H9 (cell line): Measurements from ENCODE around the gene B9D1. TPM values are rescaled to one million over a fixed set of nuclear protein-coding genes. Genes with fewer than 3 reads are reported as not detected.

ENCODE experiments used
- DNase-seq: peaks from one replicate; pipeline ENCODE4 v3.0.0-alpha.2; 2017
- H2AFZ ChIP-seq: one replicate; pipeline ENCODE4 v1.6.1; 2013; ENCODE audit warnings: mild to moderate bottlenecking, low read length, control low read depth, moderate library complexity
- H2AK5ac ChIP-seq: 2 replicates; pipeline ENCODE4 v1.6.1; 2013; ENCODE audit warnings: low read length, control low read depth, mixed read lengths; ENCODE audit not compliant: insufficient read length
- H2BK120ac ChIP-seq: one replicate; pipeline ENCODE4 v1.6.1; 2013; ENCODE audit warnings: low read depth, mild to moderate bottlenecking, low read length, control low read depth, inconsistent platforms; ENCODE audit not compliant: poor library complexity, severe bottlenecking
- H2BK12ac ChIP-seq: 2 replicates; pipeline ENCODE4 v1.6.1; 2013; ENCODE audit warnings: low read length, control low read depth, mixed read lengths, low read depth; ENCODE audit not compliant: insufficient read length
- H2BK15ac ChIP-seq: 2 replicates; pipeline ENCODE4 v1.6.1; 2013; ENCODE audit warnings: low read depth, low read length, control low read depth
- H2BK20ac ChIP-seq: one replicate; pipeline ENCODE4 v1.6.1; 2013; ENCODE audit warnings: low read depth, mild to moderate bottlenecking, low read length, control low read depth, inconsistent platforms; ENCODE audit not compliant: poor library complexity, severe bottlenecking
- H2BK5ac ChIP-seq: 2 replicates; pipeline ENCODE4 v1.6.1; 2013; ENCODE audit warnings: low read length, control low read depth, mixed read lengths; ENCODE audit not compliant: insufficient read length
- H3K14ac ChIP-seq: 2 replicates; pipeline ENCODE4 v1.6.1; 2013; ENCODE audit warnings: low read length, control low read depth; ENCODE audit not compliant: insufficient read depth
- H3K18ac ChIP-seq: 2 replicates; pipeline ENCODE4 v1.6.1; 2013; ENCODE audit warnings: low read depth, mild to moderate bottlenecking, mixed read lengths, low read length, control low read depth; ENCODE audit not compliant: insufficient read length
- H3K23ac ChIP-seq: 2 replicates; pipeline ENCODE4 v1.6.1; 2013; ENCODE audit warnings: low read length, control low read depth, mixed read lengths, low read depth; ENCODE audit not compliant: insufficient read length
- H3K23me2 ChIP-seq: 2 replicates; pipeline ENCODE4 v1.6.1; 2013; ENCODE audit warnings: low read depth, mild to moderate bottlenecking, mixed read lengths, low read length, control low read depth; ENCODE audit not compliant: insufficient read length, poor library complexity, severe bottlenecking
- H3K27ac ChIP-seq: 2 replicates; pipeline ENCODE4 v1.5.1; 2013; ENCODE audit warnings: low read length, control low read depth, mixed read lengths, low read depth; ENCODE audit not compliant: insufficient read length
- H3K27me3 ChIP-seq: 2 replicates; pipeline ENCODE4 v1.6.1; 2013; ENCODE audit warnings: low read length, control low read depth, inconsistent platforms; ENCODE audit not compliant: insufficient read depth
- H3K4ac ChIP-seq: 2 replicates; pipeline ENCODE4 v1.6.1; 2013; ENCODE audit warnings: low read depth, mild to moderate bottlenecking, control low read depth, inconsistent platforms, low read length, moderate library complexity
- H3K4me1 ChIP-seq: 2 replicates; pipeline ENCODE4 v1.6.1; 2013; ENCODE audit warnings: low read length, control low read depth, inconsistent platforms; ENCODE audit not compliant: insufficient read depth
- H3K4me2 ChIP-seq: 2 replicates; pipeline ENCODE4 v1.6.1; 2013; ENCODE audit warnings: low read length, control low read depth, mixed read lengths; ENCODE audit not compliant: insufficient read length, insufficient read depth
- H3K56ac ChIP-seq: 2 replicates; pipeline ENCODE4 v1.6.1; 2013; ENCODE audit warnings: low read depth, mild to moderate bottlenecking, mixed read lengths, low read length, control low read depth; ENCODE audit not compliant: insufficient read length
- H3K79me1 ChIP-seq: 2 replicates; pipeline ENCODE4 v1.6.1; 2013; ENCODE audit warnings: low read depth, mild to moderate bottlenecking, moderate library complexity, low read length, control low read depth, inconsistent platforms; ENCODE audit not compliant: insufficient read depth, poor library complexity, severe bottlenecking
- H3K79me2 ChIP-seq: 2 replicates; pipeline ENCODE4 v1.6.1; 2013; ENCODE audit warnings: low read length, control low read depth, inconsistent platforms; ENCODE audit not compliant: insufficient read depth
- H3K9ac ChIP-seq: 2 replicates; pipeline ENCODE4 v1.6.1; 2013; ENCODE audit warnings: low read length, control low read depth, mixed read lengths; ENCODE audit not compliant: insufficient read length; ENCODE audit errors: extremely low read depth
- H3K9me3 ChIP-seq: one replicate; pipeline ENCODE4 v1.6.1; 2013; ENCODE audit warnings: low read depth, low read length, inconsistent platforms; ENCODE audit not compliant: control insufficient read depth
- H3T11ph ChIP-seq: one replicate; pipeline ENCODE4 v1.6.1; 2013; ENCODE audit warnings: mild to moderate bottlenecking, low read length, control low read depth, inconsistent platforms
- H4K20me1 ChIP-seq: one replicate; pipeline ENCODE4 v1.6.1; 2013; ENCODE audit not compliant: control insufficient read depth, insufficient read length, insufficient read depth
- H4K5ac ChIP-seq: 2 replicates; pipeline ENCODE4 v1.6.1; 2013; ENCODE audit warnings: low read depth, mild to moderate bottlenecking, mixed read lengths, low read length, control low read depth; ENCODE audit not compliant: insufficient read length
- H4K8ac ChIP-seq: replicated peaks from 2 replicates; pipeline ENCODE4 v1.6.1; 2013; ENCODE audit warnings: low read length, control low read depth, mixed read lengths, low read depth; ENCODE audit not compliant: insufficient read length
- H4K91ac ChIP-seq: 2 replicates; pipeline ENCODE4 v1.6.1; 2013; ENCODE audit warnings: low read depth, mild to moderate bottlenecking, moderate library complexity, mixed read lengths, low read length, control low read depth; ENCODE audit not compliant: insufficient read length
- H3K27ac Mint-ChIP-seq, 3 experiments: 2 replicates in 2 of 3; 3 replicates in 1 of 3; pipeline ENCODE4 v1.8.0; 2020 to 2021; ENCODE audit warnings: mixed read lengths in 3 of 3, mild to moderate bottlenecking in 1 of 3, moderate library complexity in 1 of 3
- H3K27me3 Mint-ChIP-seq: 2 replicates; pipeline ENCODE4 v1.8.0; 2021; ENCODE audit warnings: low read depth, mild to moderate bottlenecking, moderate library complexity, mixed read lengths
- H3K36me3 Mint-ChIP-seq, 3 experiments: 2 replicates in 2 of 3; 3 replicates in 1 of 3; pipeline ENCODE4 v1.8.0; 2020 to 2021; ENCODE audit warnings: low read depth in 3 of 3, mixed read lengths in 3 of 3; ENCODE audit not compliant: insufficient read depth in 1 of 3
- H3K4me1 Mint-ChIP-seq, 2 experiments: 2 replicates each; pipeline ENCODE4 v1.8.0; 2020; ENCODE audit warnings: mixed read lengths in 2 of 2
- H3K4me3 Mint-ChIP-seq, 2 experiments: 2 replicates in 1 of 2; 3 replicates in 1 of 2; pipeline ENCODE4 v1.8.0; 2020 to 2021; ENCODE audit warnings: mild to moderate bottlenecking in 2 of 2, mixed read lengths in 2 of 2, moderate library complexity in 1 of 2
- H3K9me3 Mint-ChIP-seq, 2 experiments: 2 replicates in 1 of 2; 3 replicates in 1 of 2; pipeline ENCODE4 v1.8.0; 2020; ENCODE audit warnings: mild to moderate bottlenecking in 2 of 2, mixed read lengths in 2 of 2, moderate library complexity in 1 of 2
- WGBS: extraction: QIAGEN DNeasy Blood & Tissue Kit; methylation state at CpG from one replicate; pipeline ENCODE4 v1.1.7; 2013; ENCODE audit warnings: missing lambda C conversion rate, low lambda C conversion rate, mixed read lengths; ENCODE audit not compliant: insufficient read length; ENCODE audit errors: extremely low coverage; 5-methylcytosine and 5-hydroxymethylcytosine counted together
- total RNA-seq: library from RNA; stranded (reverse); gene quantifications from 2 replicates; pipeline ENCODE4 v1.2.1, GENCODE V29; 2021
- TF ChIP-seq, protein P1 (sequence below): fragments of 200-600 bp; sonication (generic); conservative IDR thresholded peaks from 3 replicates; pipeline ENCODE4 v1.8.0; 2021; ENCODE audit warnings: antibody characterized with exemption, mild to moderate bottlenecking

Gene B9D1
- total RNA-seq, 1 experiment from 2014 or later, result 30.4 TPM

DNA sequence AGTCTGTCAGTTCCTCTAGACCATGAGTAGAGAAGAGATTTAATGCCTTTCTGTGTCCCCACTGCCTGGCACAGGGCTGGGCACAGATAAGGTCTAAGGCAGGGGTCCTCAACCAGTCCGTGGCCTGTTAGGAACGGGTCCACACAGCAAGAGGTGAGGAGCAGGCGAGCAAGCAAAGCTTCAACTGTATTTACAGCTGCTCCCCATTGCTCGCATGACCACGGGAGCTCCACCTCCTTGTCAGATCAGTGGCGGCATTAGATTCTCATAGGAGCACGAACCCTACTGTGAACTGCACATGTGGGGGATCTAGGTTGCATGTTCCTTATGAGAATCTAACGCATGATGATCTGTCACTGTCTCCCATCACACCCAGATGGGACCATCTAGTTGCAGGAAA, 1.8 kb downstream of the B9D1 start:
- peaks cover 9 to 35% (median 29%) of the 10 kb centered on the region in 3 experiments for H3K36me3 Mint-ChIP-seq
- H3K27me3 ChIP-seq, result no peaks in the 10 kb centered on the region
- no peak overlapping the region for H2BK20ac ChIP-seq
- H2AK5ac ChIP-seq, result no peak overlapping the region
- H3K56ac ChIP-seq, result no peak overlapping the region
- no peak overlapping the region for H3T11ph ChIP-seq
- TF ChIP-seq, protein P1, sequence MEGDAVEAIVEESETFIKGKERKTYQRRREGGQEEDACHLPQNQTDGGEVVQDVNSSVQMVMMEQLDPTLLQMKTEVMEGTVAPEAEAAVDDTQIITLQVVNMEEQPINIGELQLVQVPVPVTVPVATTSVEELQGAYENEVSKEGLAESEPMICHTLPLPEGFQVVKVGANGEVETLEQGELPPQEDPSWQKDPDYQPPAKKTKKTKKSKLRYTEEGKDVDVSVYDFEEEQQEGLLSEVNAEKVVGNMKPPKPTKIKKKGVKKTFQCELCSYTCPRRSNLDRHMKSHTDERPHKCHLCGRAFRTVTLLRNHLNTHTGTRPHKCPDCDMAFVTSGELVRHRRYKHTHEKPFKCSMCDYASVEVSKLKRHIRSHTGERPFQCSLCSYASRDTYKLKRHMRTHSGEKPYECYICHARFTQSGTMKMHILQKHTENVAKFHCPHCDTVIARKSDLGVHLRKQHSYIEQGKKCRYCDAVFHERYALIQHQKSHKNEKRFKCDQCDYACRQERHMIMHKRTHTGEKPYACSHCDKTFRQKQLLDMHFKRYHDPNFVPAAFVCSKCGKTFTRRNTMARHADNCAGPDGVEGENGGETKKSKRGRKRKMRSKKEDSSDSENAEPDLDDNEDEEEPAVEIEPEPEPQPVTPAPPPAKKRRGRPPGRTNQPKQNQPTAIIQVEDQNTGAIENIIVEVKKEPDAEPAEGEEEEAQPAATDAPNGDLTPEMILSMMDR, result no peak
- no peak overlapping the region for H2AFZ ChIP-seq
- H2BK5ac ChIP-seq, result no peak overlapping the region
- no peak overlapping the region for H3K14ac ChIP-seq
- no peak overlapping the region for H3K9ac ChIP-seq
- WGBS, result no CpG with 5 or more reads among the region's 8 CpGs
- peaks cover 22 to 30% of the 10 kb centered on the region in 2 experiments for H3K4me1 Mint-ChIP-seq
- H3K27me3 Mint-ChIP-seq, result peaks cover 5% of the 10 kb centered on the region; the same call in 1 of the 2 replicates
- H3K27ac Mint-ChIP-seq, result no peak overlapping the region
- H2BK12ac ChIP-seq, result no peak overlapping the region
- no peak overlapping the region for H3K27ac ChIP-seq
- 0 out of 2 replicates have a peak, but pooled peaks cover 2% of the 10 kb centered on the region for H3K79me2 ChIP-seq
- no peak overlapping the region for H4K8ac ChIP-seq
- no peak overlapping the region for H3K18ac ChIP-seq
- H3K4me2 ChIP-seq, result no peak overlapping the region
- H4K91ac ChIP-seq, result no peak overlapping the region
- H3K23me2 ChIP-seq, result no peaks in the 10 kb centered on the region
- H2BK120ac ChIP-seq, result no peak overlapping the region
- no peaks in the 10 kb centered on the region for H3K9me3 Mint-ChIP-seq
- no peak overlapping the region for H3K4ac ChIP-seq
- no peak overlapping the region for H2BK15ac ChIP-seq
- H3K79me1 ChIP-seq, result no peaks in the 10 kb centered on the region
- DNase-seq, result no peak
- no peak overlapping the region for H3K23ac ChIP-seq
- H4K5ac ChIP-seq, result no peak overlapping the region
- no peaks in the 10 kb centered on the region for H4K20me1 ChIP-seq
- no peak overlapping the region for H3K4me3 Mint-ChIP-seq
- no peaks in the 10 kb centered on the region for H3K4me1 ChIP-seq
- no peaks in the 10 kb centered on the region for H3K9me3 ChIP-seq
